PFSK-1 (cell line): ENCODE results near the gene AGO4.

Source experiments
- FOXP2 ChIP-seq: optimal IDR thresholded peaks from 2 replicates; pipeline ENCODE3; 2011; ENCODE audit warnings: borderline replicate concordance, control low read depth, inconsistent platforms; ENCODE audit not compliant: insufficient read depth; ENCODE audit errors: extremely low read length, extremely low read depth
- POLR2AphosphoS5 ChIP-seq: IDR thresholded peaks from 2 replicates; pipeline ENCODE4 v1.6.1; 2012; ENCODE audit warnings: low read depth, mild to moderate bottlenecking, control low read depth, low read length, moderate library complexity
- SIN3A ChIP-seq: IDR thresholded peaks from 2 replicates; pipeline ENCODE4 v1.6.1; 2012; ENCODE audit warnings: mild to moderate bottlenecking, low read length, moderate library complexity, borderline replicate concordance; ENCODE audit not compliant: insufficient read depth
- TAF1 ChIP-seq: IDR thresholded peaks from 2 replicates; pipeline ENCODE4 v1.6.1; 2012; ENCODE audit warnings: low read length, control low read depth, borderline replicate concordance; ENCODE audit not compliant: insufficient read depth
- TF ChIP-seq, protein P1 (sequence below), 2 experiments: IDR thresholded peaks; 2 replicates each; pipeline versions ENCODE4 v1.6.1 to v1.8.0; 2011 to 2012; ENCODE audit warnings: low read depth in 2 of 2, low read length in 2 of 2, control low read depth in 1 of 2, inconsistent platforms in 1 of 2, mild to moderate bottlenecking in 1 of 2, moderate library complexity in 1 of 2; ENCODE audit not compliant: insufficient read depth in 1 of 2

Gene AGO4

GRCh38 chr1:35854989-35855700 lies 47.3 kb downstream of the AGO4 start:
- no peak for TF ChIP-seq SIN3A
- no peak for TF ChIP-seq TAF1
- TF ChIP-seq, protein P1, sequence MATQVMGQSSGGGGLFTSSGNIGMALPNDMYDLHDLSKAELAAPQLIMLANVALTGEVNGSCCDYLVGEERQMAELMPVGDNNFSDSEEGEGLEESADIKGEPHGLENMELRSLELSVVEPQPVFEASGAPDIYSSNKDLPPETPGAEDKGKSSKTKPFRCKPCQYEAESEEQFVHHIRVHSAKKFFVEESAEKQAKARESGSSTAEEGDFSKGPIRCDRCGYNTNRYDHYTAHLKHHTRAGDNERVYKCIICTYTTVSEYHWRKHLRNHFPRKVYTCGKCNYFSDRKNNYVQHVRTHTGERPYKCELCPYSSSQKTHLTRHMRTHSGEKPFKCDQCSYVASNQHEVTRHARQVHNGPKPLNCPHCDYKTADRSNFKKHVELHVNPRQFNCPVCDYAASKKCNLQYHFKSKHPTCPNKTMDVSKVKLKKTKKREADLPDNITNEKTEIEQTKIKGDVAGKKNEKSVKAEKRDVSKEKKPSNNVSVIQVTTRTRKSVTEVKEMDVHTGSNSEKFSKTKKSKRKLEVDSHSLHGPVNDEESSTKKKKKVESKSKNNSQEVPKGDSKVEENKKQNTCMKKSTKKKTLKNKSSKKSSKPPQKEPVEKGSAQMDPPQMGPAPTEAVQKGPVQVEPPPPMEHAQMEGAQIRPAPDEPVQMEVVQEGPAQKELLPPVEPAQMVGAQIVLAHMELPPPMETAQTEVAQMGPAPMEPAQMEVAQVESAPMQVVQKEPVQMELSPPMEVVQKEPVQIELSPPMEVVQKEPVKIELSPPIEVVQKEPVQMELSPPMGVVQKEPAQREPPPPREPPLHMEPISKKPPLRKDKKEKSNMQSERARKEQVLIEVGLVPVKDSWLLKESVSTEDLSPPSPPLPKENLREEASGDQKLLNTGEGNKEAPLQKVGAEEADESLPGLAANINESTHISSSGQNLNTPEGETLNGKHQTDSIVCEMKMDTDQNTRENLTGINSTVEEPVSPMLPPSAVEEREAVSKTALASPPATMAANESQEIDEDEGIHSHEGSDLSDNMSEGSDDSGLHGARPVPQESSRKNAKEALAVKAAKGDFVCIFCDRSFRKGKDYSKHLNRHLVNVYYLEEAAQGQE (IDR thresholded peaks at IDR 0.05; ENCODE audit: insufficient read depth in 1 of 2, low read depth in 2 of 2, low read length in 2 of 2), result no peak
- no peak for TF ChIP-seq FOXP2
- no peak for TF ChIP-seq POLR2AphosphoS5

- TF ChIP-seq, protein P1 (IDR thresholded peaks at IDR 0.05; ENCODE audit: insufficient read depth in 1 of 2, low read depth in 2 of 2, low read length in 2 of 2), result no peak
- TF ChIP-seq TAF1 (no peak), POLR2AphosphoS5 (no peak)
These were observed 49.1 kb downstream of the AGO4 start for GRCh38 chr1:35856964-35857363.

DNA sequence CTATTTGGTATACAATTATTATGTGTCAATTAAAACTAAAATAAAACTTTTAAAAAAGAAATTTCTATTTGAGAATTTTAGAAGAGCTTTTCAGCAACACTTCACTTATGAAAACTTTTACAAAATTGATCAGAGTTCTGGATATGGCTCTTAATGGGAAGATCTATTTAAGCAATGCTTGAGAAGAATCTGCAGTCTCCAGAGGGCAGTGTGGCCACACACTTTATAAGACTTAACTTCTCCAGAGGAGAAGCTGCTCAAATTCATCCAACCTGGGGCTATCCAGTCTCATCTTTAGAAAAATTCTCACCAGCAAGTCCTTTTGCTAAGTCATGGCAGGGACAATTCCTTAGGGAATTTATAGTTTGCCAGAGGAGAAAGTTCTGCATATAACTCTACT lies 50.0 kb downstream of the AGO4 start:
- TF ChIP-seq SIN3A (no peak), POLR2AphosphoS5 (no peak), TAF1 (no peak), FOXP2 (no peak)
- TF ChIP-seq, protein P1 (IDR thresholded peaks at IDR 0.05; ENCODE audit: insufficient read depth in 1 of 2, low read depth in 2 of 2, low read length in 2 of 2), result no peak

DNA sequence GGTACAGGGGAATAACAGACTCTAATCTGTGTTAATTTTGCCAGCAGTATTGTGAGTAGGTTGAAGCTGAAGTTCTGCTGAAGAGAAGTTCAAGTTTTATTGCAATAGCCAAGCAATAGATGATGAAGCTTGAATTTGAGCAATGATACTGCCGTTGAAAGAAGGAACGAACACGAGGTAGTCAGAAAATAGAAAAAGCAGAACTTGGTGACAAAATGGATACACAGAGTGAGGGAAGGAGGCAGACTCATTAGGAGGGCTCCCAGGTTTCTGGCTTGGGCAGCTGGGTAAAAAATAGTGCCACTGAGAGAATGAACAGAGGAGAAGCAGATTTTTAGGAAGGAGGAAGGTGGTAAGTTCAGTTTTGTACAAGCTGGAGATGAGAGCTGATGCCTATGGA lies 52.9 kb downstream of the AGO4 start:
- TF ChIP-seq POLR2AphosphoS5 (no peak), FOXP2 (no peak), SIN3A (no peak), TAF1 (no peak)
- TF ChIP-seq, protein P1 (IDR thresholded peaks at IDR 0.05; ENCODE audit: insufficient read depth in 1 of 2, low read depth in 2 of 2, low read length in 2 of 2), result no peak

GRCh38 chr1:35863136-35863535 lies 55.3 kb downstream of the AGO4 start:
- TF ChIP-seq POLR2AphosphoS5 (no peak), FOXP2 (no peak), SIN3A (no peak)
